A549 (cell line): ENCODE measurements around the gene SRGN. TPM values are rescaled to one million over a fixed set of nuclear protein-coding genes. Genes with fewer than 3 reads are reported as not detected.
"Not testable (repeated sequence)": the region's sequence is repeated elsewhere in the genome, so short reads cannot be mapped to it uniquely, and the experiment has no call there.

ENCODE experiments used
- ATAC-seq, 2 experiments: fragments of 200-7000 bp in 1 of 2; fragments of >200 bp in 1 of 2; cut with Nextera tagmentation in 1 of 2; cut with Tn5 transposase in 1 of 2; 3 replicates each; pipeline versions ENCODE4 v1.8.0 to v1.9.1; 2018 to 2020; ENCODE audit warnings: mild to moderate bottlenecking in 1 of 2, moderate library complexity in 1 of 2
- CTCF ChIA-PET: fragments of 300-600 bp; sonication (Branson Sonifier 250); formaldehyde crosslinking; extraction: SDS; loops from one replicate; lab custom pipeline; 2021; ENCODE audit warnings: antibody characterized with exemption, inconsistent platforms; lab: Yijun Ruan, JAX
- POLR2A ChIA-PET: fragments of 350-600 bp; formaldehyde crosslinking; extraction: SDS; loops from one replicate; lab custom pipeline; 2021; ENCODE audit warnings: antibody characterized with exemption, inconsistent platforms; lab: Yijun Ruan, JAX
- DNase-seq, 2 experiments: peaks; one replicate each; pipeline versions ENCODE4 v3.0.0 to v3.0.0-alpha.2; 2011 to 2016; ENCODE audit warnings: low read depth in 1 of 2, low spot score in 1 of 2
- FAIRE-seq: peaks from 2 replicates; lab custom pipeline; 2011; peaks lifted over from hg19 to GRCh38; lab: Jason Lieb, UNC
- H3K27ac ChIP-seq, 2 experiments: fragments of >200 bp; sonication (Bioruptor Twin); formaldehyde crosslinking; 3 replicates each; pipeline ENCODE4 v1.5.1; 2016 to 2017
- H3K4me1 ChIP-seq: fragments of >200 bp; sonication (Bioruptor Twin); formaldehyde crosslinking; 3 replicates; pipeline ENCODE4 v1.6.1; 2016
- H3K4me2 ChIP-seq: fragments of >200 bp; sonication (Bioruptor Twin); formaldehyde crosslinking; 3 replicates; pipeline ENCODE4 v1.6.1; 2016
- H3K4me3 ChIP-seq: fragments of >200 bp; sonication (Bioruptor Twin); formaldehyde crosslinking; 3 replicates; pipeline ENCODE4 v1.5.1; 2016
- H3K9me3 ChIP-seq: fragments of >200 bp; sonication (Bioruptor Twin); formaldehyde crosslinking; 3 replicates; pipeline ENCODE4 v1.6.1; 2016
- CBX2 ChIP-seq: fragments of 200-600 bp; sonication (generic); IDR thresholded peaks from 2 replicates; pipeline ENCODE4 v1.6.1; 2016; ENCODE audit warnings: low read depth, mild to moderate bottlenecking, borderline replicate concordance
- E2F6 ChIP-seq: IDR thresholded peaks from 2 replicates; pipeline ENCODE4 v1.6.1; 2012; ENCODE audit warnings: low read depth, borderline replicate concordance
- EHF ChIP-seq: fragments of 250-450 bp; sonication (Bioruptor Pico); IDR thresholded peaks from 2 replicates; pipeline ENCODE4 v1.5.0; 2020; ENCODE audit warnings: mild to moderate bottlenecking
- ELK1 ChIP-seq: fragments of 150-350 bp; IDR thresholded peaks from 2 replicates; pipeline ENCODE4 v1.6.1; 2014; ENCODE audit warnings: low read depth, mild to moderate bottlenecking, low read length
- ESRRA ChIP-seq: fragments of 150-350 bp; IDR thresholded peaks from 2 replicates; pipeline ENCODE4 v1.6.1; 2014; ENCODE audit warnings: mild to moderate bottlenecking, low read length, borderline replicate concordance
- FOXS1 ChIP-seq: fragments of 250-450 bp; sonication (Bioruptor Pico); IDR thresholded peaks from 2 replicates; pipeline ENCODE4 v1.5.0; 2020; ENCODE audit warnings: mild to moderate bottlenecking, moderate library complexity
- HEYL ChIP-seq: fragments of 250-450 bp; sonication (Bioruptor Pico); IDR thresholded peaks from 2 replicates; pipeline ENCODE4 v1.8.0; 2021; ENCODE audit warnings: mild to moderate bottlenecking, moderate library complexity
- HOXB13 ChIP-seq: fragments of 250-450 bp; sonication (Bioruptor Pico); IDR thresholded peaks from 2 replicates; pipeline ENCODE4 v1.5.0; 2020; ENCODE audit warnings: low read depth, mild to moderate bottlenecking, moderate library complexity
- MAFK ChIP-seq: fragments of 450-650 bp; IDR thresholded peaks from 2 replicates; pipeline ENCODE4 v1.6.1; 2014; ENCODE audit not compliant: partially characterized antibody
- MAZ ChIP-seq: fragments of 150-350 bp; IDR thresholded peaks from 2 replicates; pipeline ENCODE4 v1.6.1; 2014; ENCODE audit warnings: antibody characterized with exemption, low read depth, low read length, borderline replicate concordance
- NFE2L2 ChIP-seq: fragments of 150-350 bp; conservative IDR thresholded peaks from 2 replicates; pipeline ENCODE4 v1.6.1; 2014; ENCODE audit warnings: low read length
- NPAS2 ChIP-seq: fragments of 250-450 bp; sonication (Bioruptor Pico); IDR thresholded peaks from 2 replicates; pipeline ENCODE4 v1.8.0; 2022; ENCODE audit warnings: mild to moderate bottlenecking, moderate library complexity, borderline replicate concordance
- PHF8 ChIP-seq: fragments of 200-600 bp; sonication (generic); IDR thresholded peaks from 2 replicates; pipeline ENCODE4 v1.6.1; 2016; ENCODE audit warnings: low read depth, mild to moderate bottlenecking, antibody characterized with exemption, moderate library complexity, borderline replicate concordance
- POLR2AphosphoS2 ChIP-seq: conservative IDR thresholded peaks from 2 replicates; pipeline ENCODE4 v1.6.1; 2012; ENCODE audit warnings: low read length, improper control_type of control experiment, inconsistent platforms
- RCOR1 ChIP-seq: fragments of 150-350 bp; IDR thresholded peaks from 2 replicates; pipeline ENCODE4 v1.6.1; 2014; ENCODE audit warnings: antibody characterized with exemption, low read length, low read depth
- REST ChIP-seq: fragments of 200-600 bp; sonication (generic); IDR thresholded peaks from 2 replicates; pipeline ENCODE4 v1.6.1; 2016; ENCODE audit warnings: antibody characterized with exemption, mild to moderate bottlenecking, moderate library complexity
- RFX5 ChIP-seq: fragments of 450-650 bp; IDR thresholded peaks from 2 replicates; pipeline ENCODE4 v1.7.1; 2014; ENCODE audit warnings: antibody characterized with exemption, mild to moderate bottlenecking, moderate library complexity
- RNF2 ChIP-seq: fragments of 200-600 bp; sonication (generic); IDR thresholded peaks from 2 replicates; pipeline ENCODE4 v1.6.1; 2016; ENCODE audit warnings: low read depth, mild to moderate bottlenecking, antibody characterized with exemption, moderate library complexity, borderline replicate concordance
- SREBF2 ChIP-seq: fragments of 450-650 bp; IDR thresholded peaks from 2 replicates; pipeline ENCODE4 v1.6.1; 2014; ENCODE audit warnings: mild to moderate bottlenecking, moderate library complexity
- TP53 ChIP-seq: fragments of 250-450 bp; sonication (Bioruptor Pico); IDR thresholded peaks from 2 replicates; pipeline ENCODE4 v1.5.0; 2021; ENCODE audit warnings: mild to moderate bottlenecking, moderate library complexity
- ZC3H11A ChIP-seq: fragments of 450-650 bp; IDR thresholded peaks from 2 replicates; pipeline ENCODE4 v1.6.1; 2014; ENCODE audit warnings: antibody characterized with exemption, mild to moderate bottlenecking
- ZSCAN20 ChIP-seq: fragments of 250-450 bp; sonication (Bioruptor Pico); IDR thresholded peaks from 2 replicates; pipeline ENCODE4 v1.8.0; 2022; ENCODE audit warnings: mild to moderate bottlenecking, moderate library complexity
- WGBS: methylation state at CpG from one replicate; pipeline ENCODE4 v1.1.6; 2017; ENCODE audit errors: missing lambda C conversion rate; 5-methylcytosine and 5-hydroxymethylcytosine counted together
- polyA minus RNA-seq: library from RNA; depleted of rRNA, polyadenylated mRNA; stranded (reverse); fragments of >200 nt; gene quantifications from 2 replicates; pipeline ENCODE4 v1.2.3, GENCODE V29; 2011; rRNA and poly(A)+ RNA removed
- polyA plus RNA-seq, 4 experiments: library from polyadenylated mRNA; depleted of rRNA in 3 of 4; stranded (reverse); fragments of >200 nt; fragmentation: RNase III in 1 of 4; extraction: RNeasy Plus Mini Kit Qiagen cat#74134 plus additional on column Dnase treatment in 1 of 4; gene quantifications; 2 replicates in 3 of 4; 3 replicates in 1 of 4; pipeline ENCODE4 v1.2.3, GENCODE V29; 2011 to 2017

The SRGN gene
- polyA plus RNA-seq (2011; rRNA removed) (88.7 TPM in 2 replicates), polyA plus RNA-seq (2017; fragmentation: RNase III; extraction: RNeasy Plus Mini Kit Qiagen cat#74134 plus additional on column Dnase treatment) (50.5 to 59.3 TPM (median 51.9 TPM) in 3 replicates), polyA minus RNA-seq (38.1 and 40.6 TPM in 2 replicates)
- polyA plus RNA-seq (2012; cell fraction: cytosol; rRNA removed) = 27.8 and 28.8 TPM in 2 replicates
- polyA plus RNA-seq (2012; cell fraction: nucleus; rRNA removed) = 10.4 and 19.6 TPM in 2 replicates

- POLR2A ChIA-PET = interaction anchor here (0.6 to 0.9 kb wide), 4 partner anchors 12 to 132 kb away, joined by 3 to 7 read pairs (median 4); no protein-coding TSS in a partner anchor
Observed at GRCh38 chr10:69087590-69088470, at the start of gene SRGN. TSS of gene SRGN (plus strand) at chr10:69088103. CDS start at chr10:69088158, 55 bp downstream.

GRCh38 chr10:69040904-69041303 is 47.0 kb upstream of the SRGN start:
- 59% methylated on average over 5 of the region's 5 CpGs for WGBS
- FAIRE-seq, H3K9me3 ChIP-seq, POLR2A ChIA-PET, H3K27ac ChIP-seq, H3K4me2 ChIP-seq, H3K4me3 ChIP-seq, ATAC-seq, H3K4me1 ChIP-seq, DNase-seq: not testable (repeated sequence)
- CTCF ChIA-PET = interaction anchor here (1.4 to 1.5 kb wide), 2 partner anchors 10 to 11 kb away, joined by 4 read pairs; no protein-coding TSS in a partner anchor

More at GRCh38 chr10:69087590-69088470, at the start of gene SRGN:
- FAIRE-seq = no peak
- Histone ChIP-seq H3K4me1 (peaks cover 5% of the 10 kb centered on the region; the same call in 1 of the 3 replicates), H3K9me3 (no peaks in the 10 kb centered on the region), H3K4me3 (peak within 1 kb of the TSS; percentile 59), H3K27ac (peak within 1 kb of the TSS; percentile 78 to 79), H3K4me2 (peak within 1 kb of the TSS; percentile 82)
- WGBS = 32% methylated on average over 10 of the region's 10 CpGs
- CTCF ChIA-PET = interaction anchor here (0.7 to 1.7 kb wide), 4 partner anchors 23 to 281 kb away, joined by 3 to 4 read pairs (median 4); no protein-coding TSS in a partner anchor
- ATAC-seq = peak; percentile 71 to 75; a peak in 5 of 6 replicates
- DNase-seq = peak; percentile 46 to 68
- no peak for TF ChIP-seq HOXB13 (CRISPR knock-in tag)
- no peak for TF ChIP-seq HEYL (CRISPR knock-in tag)
- 0 out of 2 replicates have a peak, but pooled peaks have one; percentile 15 for TF ChIP-seq RFX5
- TF ChIP-seq MAFK = peak; percentile 9
- TF ChIP-seq, all 56 proteins: peak for 2

- POLR2A ChIA-PET = no interaction called here
Observed at GRCh38 chr10:69042417-69042816, 45.5 kb upstream of the SRGN start.

GRCh38 chr10:69042838-69043237 is 45.1 kb upstream of the SRGN start:
- ChIA-PET CTCF (interaction anchor here (1.2 kb wide), 1 partner anchor 17 kb away, joined by 4 read pairs; no protein-coding TSS in a partner anchor), POLR2A (no interaction called here)
- no peak overlapping the region for H3K4me2 ChIP-seq
- no peaks in the 10 kb centered on the region for H3K4me1 ChIP-seq
- H3K4me3 ChIP-seq = no peak overlapping the region
- FAIRE-seq (no peak), ATAC-seq (no peak), DNase-seq (no peak)
- WGBS = 75% methylated on average over 6 of the region's 6 CpGs
- H3K9me3 ChIP-seq = no peaks in the 10 kb centered on the region
- no peak overlapping the region for H3K27ac ChIP-seq
- no peak for TF ChIP-seq E2F6
- no peak for TF ChIP-seq ESRRA
- no peak for TF ChIP-seq SREBF2
- no peak for TF ChIP-seq TP53 (CRISPR knock-in tag)
- TF ChIP-seq PHF8 = no peak
- no peak for TF ChIP-seq FOXS1 (CRISPR knock-in tag)
- no peak for TF ChIP-seq ELK1
- TF ChIP-seq EHF = no peak
- no peak for TF ChIP-seq ZSCAN20 (CRISPR knock-in tag)
- no peak for TF ChIP-seq REST
- TF ChIP-seq MAZ = no peak
- no peak for TF ChIP-seq RCOR1
- TF ChIP-seq ZC3H11A = no peak
- TF ChIP-seq NFE2L2 = no peak
- TF ChIP-seq NPAS2 = no peak
- no peak for TF ChIP-seq RNF2

More at GRCh38 chr10:69042417-69042816, 45.5 kb upstream of the SRGN start:
- TF ChIP-seq CBX2 (no peak), SREBF2 (no peak), POLR2AphosphoS2 (no peak), TP53 (CRISPR knock-in tag) (no peak)
- no peak overlapping the region for H3K4me2 ChIP-seq
- no peak; a peak in 1 of 6 replicates for ATAC-seq
- no peak for FAIRE-seq
- WGBS = 82% methylated on average over 5 of the region's 5 CpGs
- no peaks in the 10 kb centered on the region for H3K4me1 ChIP-seq
- no peak overlapping the region for H3K4me3 ChIP-seq
- DNase-seq = no peak
- CTCF ChIA-PET = no interaction called here
- H3K9me3 ChIP-seq = no peaks in the 10 kb centered on the region
- H3K27ac ChIP-seq = no peak overlapping the region
